ENCODE results near the gene THSD4. TPM values are rescaled to one million over a fixed set of nuclear protein-coding genes. Genes with fewer than 3 reads are reported as not detected.

THSD4 gene
- total RNA-seq, 1 experiment from 2014 or later = 24.2 TPM

DNA sequence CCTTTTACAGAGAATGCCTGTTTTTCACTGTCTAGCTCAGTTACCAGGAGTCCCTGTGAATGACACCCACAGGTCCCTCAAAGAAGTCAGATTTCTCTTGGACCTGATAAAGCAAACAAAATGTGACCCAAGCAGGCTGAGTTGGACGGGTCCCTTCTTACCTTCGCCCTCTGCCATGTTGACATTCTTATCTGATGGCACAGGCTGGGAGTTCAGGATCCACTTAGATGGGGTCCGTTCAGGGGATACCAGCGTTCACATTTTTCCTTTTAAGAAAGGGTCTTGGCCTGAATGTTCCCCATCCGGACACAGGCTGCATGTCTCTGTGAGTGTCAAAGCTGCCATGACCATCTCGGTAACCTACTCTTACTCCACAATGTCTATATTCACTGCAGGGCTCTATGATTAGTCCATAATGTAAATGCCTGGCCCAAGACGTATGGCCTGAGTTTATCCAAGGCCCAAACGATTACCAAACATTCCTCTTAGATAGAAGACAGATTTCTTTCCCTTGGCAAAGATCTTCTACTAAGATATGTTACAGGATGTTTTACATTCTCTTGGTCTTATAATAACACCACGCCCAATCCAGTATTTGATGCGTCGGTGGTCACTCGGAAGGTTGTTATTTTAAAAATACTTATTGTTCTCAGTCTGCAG is 179.1 kb downstream of the THSD4 start:
- H3K4me3 Mint-ChIP-seq (ENCODE audit: low read depth, unreplicated experiment) = no peak overlapping the region
- BruUV-seq (replicated peaks) = no TSS peak

DNA sequence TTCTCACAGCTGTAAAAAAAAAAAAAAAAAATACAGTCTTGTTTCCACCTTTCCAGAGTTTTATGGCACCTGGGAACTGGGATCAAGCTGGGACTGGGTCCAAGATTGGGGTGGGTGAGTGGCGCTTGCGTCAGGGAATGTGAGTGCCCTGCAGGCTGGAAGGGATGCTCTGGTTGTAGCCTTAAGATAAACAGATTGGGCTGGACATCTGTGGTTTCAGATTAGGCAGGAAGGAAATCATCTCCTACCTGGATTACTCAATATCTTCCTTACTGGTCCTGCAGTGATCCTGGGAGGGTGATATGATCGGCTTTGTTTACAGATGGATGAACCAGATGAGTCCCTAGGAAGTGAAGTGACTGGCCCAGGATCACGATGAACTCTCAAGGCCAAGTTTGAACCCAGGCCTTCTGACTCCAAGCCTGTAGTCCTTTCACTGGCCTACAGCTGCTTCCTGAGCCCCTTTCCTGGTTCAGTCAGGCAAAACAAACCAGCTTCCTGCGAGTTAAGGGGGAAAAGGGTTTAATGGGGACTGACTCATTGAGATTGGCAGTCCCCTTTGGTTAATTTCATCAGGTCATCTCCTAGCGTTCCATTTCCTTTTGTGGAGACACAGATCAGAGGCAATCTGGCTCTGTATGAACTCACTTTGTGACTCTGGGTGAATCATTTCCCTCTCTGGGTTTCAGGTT is 179.8 kb downstream of the THSD4 start:
- peaks cover 6% of the 10 kb centered on the region for H3K9me3 Mint-ChIP-seq (ENCODE audit: low read depth, unreplicated experiment)
- H3K27me3 Mint-ChIP-seq (ENCODE audit: unreplicated experiment) = no peaks in the 10 kb centered on the region
- intact Hi-C loops (cut with micrococcal nuclease; ENCODE audit: unreplicated experiment) = loop anchor here (1.0 to 10.0 kb wide), 5 partner anchors 19 to 400 kb away; partner anchors contain the start of genes LRRC49 and THAP10
- BruUV-seq (replicated peaks) = TSS peak; percentile 87
- no peak for TF ChIP-seq CTCF (IDR thresholded peaks at IDR 0.05; ENCODE audit: unreplicated experiment)
- H3K4me1 Mint-ChIP-seq (ENCODE audit: low read depth, unreplicated experiment) = peaks cover 83% of the 10 kb centered on the region
- DNase-seq = peak; percentile 79
- H3K36me3 Mint-ChIP-seq (ENCODE audit: insufficient read depth, unreplicated experiment) = peaks cover 15% of the 10 kb centered on the region
- H3K27ac Mint-ChIP-seq (ENCODE audit: unreplicated experiment) = peak overlapping the region; percentile 77
- no peak overlapping the region for H3K4me3 Mint-ChIP-seq (ENCODE audit: low read depth, unreplicated experiment)
- CTCF ChIA-PET = interaction anchor here (0.6 to 2.4 kb wide), 13 partner anchors 10 to 1765 kb away, joined by 3 to 13 read pairs (median 3); partner anchors contain the start of gene THSD4

More for the DNA sequence above, 179.1 kb downstream of the THSD4 start:
- H3K9me3 Mint-ChIP-seq (ENCODE audit: low read depth, unreplicated experiment) = peaks cover 6% of the 10 kb centered on the region
- DNase-seq = no peak
- H3K27me3 Mint-ChIP-seq (ENCODE audit: unreplicated experiment) = no peaks in the 10 kb centered on the region
- H3K4me1 Mint-ChIP-seq (ENCODE audit: low read depth, unreplicated experiment) = peaks cover 84% of the 10 kb centered on the region
- intact Hi-C loops (cut with micrococcal nuclease; ENCODE audit: unreplicated experiment) = loop anchor here (2.0 to 10.0 kb wide), 2 partner anchors 42 to 400 kb away; partner anchors contain the start of genes LRRC49 and THAP10
- CTCF ChIA-PET = interaction anchor here (0.6 to 2.4 kb wide), 11 partner anchors 10 to 189 kb away, joined by 3 to 13 read pairs (median 4); partner anchors contain the start of gene THSD4
- H3K27ac Mint-ChIP-seq (ENCODE audit: unreplicated experiment) = peak overlapping the region; percentile 77
- H3K36me3 Mint-ChIP-seq (ENCODE audit: insufficient read depth, unreplicated experiment) = peaks cover 15% of the 10 kb centered on the region
- TF ChIP-seq CTCF (IDR thresholded peaks at IDR 0.05; ENCODE audit: unreplicated experiment) = no peak

DNA sequence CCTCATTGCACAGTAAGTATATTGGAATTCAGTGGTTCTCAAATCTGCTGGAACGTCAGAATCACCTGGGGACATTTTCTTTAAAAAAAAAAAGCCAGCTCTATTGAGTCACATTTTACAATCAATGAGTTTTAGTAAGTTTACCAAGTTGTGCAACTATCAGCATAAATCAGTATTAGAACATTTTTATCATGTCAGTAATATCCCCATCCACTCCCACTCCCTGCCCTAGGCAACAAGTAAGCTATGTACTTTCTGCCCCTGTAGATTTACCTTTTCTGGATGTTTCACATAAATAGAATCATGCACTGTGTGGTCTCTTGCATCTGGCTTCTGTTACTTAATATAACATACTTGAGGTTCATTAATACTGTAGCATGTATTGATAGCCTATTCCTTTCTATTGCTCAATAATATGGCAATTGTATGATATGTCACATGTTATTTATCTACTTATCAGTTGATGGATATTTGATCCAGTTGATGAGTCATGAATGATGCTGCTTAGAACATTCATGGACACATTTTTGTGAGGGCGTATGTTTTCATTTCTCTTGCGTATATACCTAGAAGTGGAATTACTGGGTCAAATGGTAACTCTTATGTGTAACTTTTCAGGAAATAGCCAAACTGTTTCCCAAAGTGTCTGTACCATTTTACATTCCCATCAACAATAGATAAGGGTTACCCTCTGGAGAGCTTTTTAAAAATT is 180.5 kb downstream of the THSD4 start:
- BruUV-seq (replicated peaks) = no TSS peak
- peak overlapping the region; percentile 77 for H3K27ac Mint-ChIP-seq (ENCODE audit: unreplicated experiment)
- H3K4me1 Mint-ChIP-seq (ENCODE audit: low read depth, unreplicated experiment) = peaks cover 78% of the 10 kb centered on the region
- peak overlapping the region; percentile 33 for H3K4me3 Mint-ChIP-seq (ENCODE audit: low read depth, unreplicated experiment)
- H3K36me3 Mint-ChIP-seq (ENCODE audit: insufficient read depth, unreplicated experiment) = peaks cover 15% of the 10 kb centered on the region
- intact Hi-C loops (cut with micrococcal nuclease; ENCODE audit: unreplicated experiment) = loop anchor here (1.0 to 10.0 kb wide), 5 partner anchors 19 to 401 kb away; partner anchors contain the start of genes LRRC49 and THAP10
- no peak for DNase-seq
- CTCF ChIA-PET = interaction anchor here (0.5 to 2.4 kb wide), 12 partner anchors 11 to 1766 kb away, joined by 3 to 13 read pairs (median 4); partner anchors contain the start of gene THSD4
- peaks cover 6% of the 10 kb centered on the region for H3K9me3 Mint-ChIP-seq (ENCODE audit: low read depth, unreplicated experiment)
- no peaks in the 10 kb centered on the region for H3K27me3 Mint-ChIP-seq (ENCODE audit: unreplicated experiment)
- TF ChIP-seq CTCF (IDR thresholded peaks at IDR 0.05; ENCODE audit: unreplicated experiment) = no peak

- Mint-ChIP-seq H3K9me3 (ENCODE audit: low read depth, unreplicated experiment) (peaks cover 6% of the 10 kb centered on the region), H3K4me1 (ENCODE audit: low read depth, unreplicated experiment) (peaks cover 72% of the 10 kb centered on the region), H3K27me3 (ENCODE audit: unreplicated experiment) (no peaks in the 10 kb centered on the region), H3K4me3 (ENCODE audit: low read depth, unreplicated experiment) (peak overlapping the region; percentile 33), H3K27ac (ENCODE audit: unreplicated experiment) (peak overlapping the region; percentile 77), H3K36me3 (ENCODE audit: insufficient read depth, unreplicated experiment) (peaks cover 15% of the 10 kb centered on the region)
- intact Hi-C loops (cut with micrococcal nuclease; ENCODE audit: unreplicated experiment) = loop anchor here (5.0 to 10.0 kb wide), 3 partner anchors 146 to 401 kb away; partner anchors contain the start of genes LRRC49 and THAP10
- CTCF ChIA-PET = interaction anchor here (0.5 to 2.4 kb wide), 6 partner anchors 24 to 184 kb away, joined by 3 to 13 read pairs (median 4); partner anchors contain the start of gene THSD4
- DNase-seq = peak; percentile 24
- no peak for TF ChIP-seq CTCF (IDR thresholded peaks at IDR 0.05; ENCODE audit: unreplicated experiment)
- no TSS peak for BruUV-seq (replicated peaks)
These were observed 181.0 kb downstream of the THSD4 start for GRCh38 chr15:71296315-71296679.
